ENCODE data around the gene PHACTR4.
"Not testable (repeated sequence)": the region's sequence is repeated elsewhere in the genome, so short reads cannot be mapped to it uniquely, and the experiment has no call there.

The PHACTR4 gene

DNA sequence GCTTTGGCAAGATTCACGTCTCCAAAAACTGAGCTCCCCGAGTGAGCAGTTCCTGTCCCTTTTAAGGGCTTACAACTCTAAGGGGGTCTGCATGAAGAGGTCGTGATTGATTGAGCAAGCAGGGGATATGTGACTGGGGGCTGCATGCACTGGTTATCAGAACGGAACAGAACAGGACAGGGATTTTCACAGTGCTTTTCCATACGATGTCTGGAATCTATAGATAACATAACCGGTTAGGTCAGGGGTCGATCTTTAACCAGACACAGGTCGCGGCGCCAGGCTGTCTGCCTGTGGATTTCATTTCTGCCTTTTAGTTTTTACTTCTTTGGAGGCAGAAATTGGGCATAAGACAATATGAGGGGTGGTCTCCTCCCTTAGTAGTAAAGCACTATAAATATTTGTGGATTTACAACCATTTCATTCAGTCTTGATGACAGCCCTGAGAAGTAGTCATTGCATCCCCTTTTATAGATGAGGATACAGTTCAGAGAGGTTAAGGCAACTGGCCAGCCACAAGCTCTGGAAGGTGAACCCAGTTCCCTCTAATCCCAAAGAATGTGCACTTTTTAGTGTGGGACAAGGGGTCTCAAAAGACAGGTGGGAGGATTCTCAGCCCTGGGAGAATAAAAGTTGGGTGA is 155.6 kb downstream of the PHACTR4 start:
- not testable (repeated sequence) for DNase-seq (ENCODE audit: low spot score)

DNA sequence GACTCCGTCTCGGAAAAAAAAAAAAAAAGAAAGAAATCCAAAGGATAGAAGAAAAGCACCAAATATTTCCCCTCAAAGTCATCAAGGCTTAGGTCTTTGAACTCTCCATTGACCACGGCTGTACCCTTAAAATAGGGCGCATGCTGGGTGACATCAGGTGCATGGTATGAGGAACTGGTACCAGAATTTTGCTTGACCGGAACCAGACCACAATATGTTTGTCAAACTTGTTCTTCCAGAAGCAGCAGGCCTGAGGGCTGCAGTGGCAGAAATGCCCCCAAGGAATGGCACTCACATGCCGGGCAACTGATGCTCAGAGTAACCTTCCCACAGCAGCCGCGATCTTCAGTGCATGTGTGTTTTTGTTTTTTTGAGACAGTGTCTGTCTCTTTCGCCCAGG is 157.3 kb downstream of the PHACTR4 start:
- DNase-seq (ENCODE audit: low spot score) = no peak

DNA sequence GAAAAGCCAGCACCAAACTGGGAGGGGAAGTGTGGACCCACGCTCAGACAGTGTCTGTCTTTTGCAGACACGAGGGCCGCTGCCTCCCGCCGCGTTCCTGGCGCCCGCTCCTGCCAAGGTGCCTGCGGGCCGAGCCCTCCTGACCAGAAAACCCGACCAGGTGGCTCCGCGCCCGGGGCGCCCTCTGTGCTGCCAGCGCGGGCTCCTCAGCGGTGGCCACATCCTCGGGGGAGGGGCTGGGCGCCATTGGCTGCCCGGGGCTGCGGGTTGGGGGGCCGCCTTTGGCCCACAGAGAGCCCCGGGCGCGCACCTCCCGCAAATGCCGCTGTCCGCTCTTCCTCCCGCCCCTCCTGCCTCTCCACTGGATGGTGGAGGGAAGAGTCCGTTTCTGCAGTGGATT is 160.9 kb downstream of the PHACTR4 start:
- no peak for DNase-seq (ENCODE audit: low spot score)

DNA sequence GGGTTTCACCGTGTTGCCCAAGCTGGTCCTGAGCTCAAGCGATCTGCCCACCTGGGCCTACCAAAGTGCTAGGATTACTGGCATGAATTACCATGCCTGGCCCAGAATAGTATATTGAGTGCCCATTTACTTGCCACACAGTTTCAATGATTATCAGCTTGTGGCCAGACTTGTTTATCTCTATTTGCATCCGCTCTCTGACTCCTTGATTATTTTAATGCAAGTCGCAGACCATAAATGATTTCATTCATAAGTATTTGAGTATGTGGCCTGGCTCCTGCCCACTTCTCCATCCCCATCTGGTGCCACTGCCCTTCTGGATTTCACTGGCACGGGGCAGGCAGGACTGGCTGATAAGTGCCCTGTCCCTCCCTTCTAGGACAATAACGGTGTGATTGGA is 165.1 kb downstream of the PHACTR4 start:
- no peak for DNase-seq (ENCODE audit: low spot score)

DNA sequence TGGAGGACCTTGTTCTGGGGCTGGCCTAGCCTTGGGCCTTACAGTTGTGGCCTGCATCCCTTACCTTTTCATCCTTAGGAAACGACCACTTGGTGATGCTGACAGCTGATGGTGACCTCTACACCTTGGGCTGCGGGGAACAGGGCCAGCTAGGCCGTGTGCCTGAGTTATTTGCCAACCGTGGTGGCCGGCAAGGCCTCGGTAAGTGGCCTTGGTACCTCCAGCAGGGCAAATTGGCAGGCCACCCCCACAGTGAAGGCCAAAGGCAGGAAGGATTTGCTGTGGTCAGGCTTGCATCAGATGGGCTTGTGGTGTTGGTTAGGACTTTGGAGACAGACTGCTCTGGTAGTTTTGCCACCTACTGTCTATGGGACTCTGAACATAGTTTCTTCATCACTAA is 165.6 kb downstream of the PHACTR4 start:
- no peak for DNase-seq (ENCODE audit: low spot score)

DNA sequence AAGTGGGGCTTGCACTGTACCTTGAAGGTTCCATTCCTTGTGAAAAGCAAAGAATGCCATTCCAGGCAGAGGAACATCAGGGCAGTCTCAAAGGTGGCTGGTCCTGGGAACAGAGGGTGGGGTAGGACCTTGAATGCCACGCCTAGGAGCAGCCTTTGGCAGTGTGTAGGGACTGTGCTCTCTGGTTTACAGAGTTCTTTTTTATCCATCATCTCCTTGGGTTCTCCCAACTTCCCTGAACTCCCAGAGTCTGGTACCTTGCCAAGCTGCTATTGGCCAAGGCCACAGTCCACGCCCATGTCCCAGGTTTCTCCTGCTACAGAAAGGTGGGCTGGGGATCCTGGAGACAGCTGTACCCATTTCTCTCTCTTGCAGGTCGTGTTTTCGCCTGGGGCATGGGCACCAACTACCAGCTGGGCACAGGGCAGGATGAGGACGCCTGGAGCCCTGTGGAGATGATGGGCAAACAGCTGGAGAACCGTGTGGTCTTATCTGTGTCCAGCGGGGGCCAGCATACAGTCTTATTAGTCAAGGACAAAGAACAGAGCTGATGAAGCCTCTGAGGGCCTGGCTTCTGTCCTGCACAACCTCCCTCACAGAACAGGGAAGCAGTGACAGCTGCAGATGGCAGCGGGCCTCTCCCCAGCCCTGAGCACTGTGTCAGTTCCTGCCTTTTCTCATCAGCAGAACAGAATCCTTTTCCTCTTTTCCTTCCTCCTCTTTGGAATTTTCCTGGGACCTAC is 168.1 kb downstream of the PHACTR4 start:
- no peak for DNase-seq (ENCODE audit: low spot score)

DNA sequence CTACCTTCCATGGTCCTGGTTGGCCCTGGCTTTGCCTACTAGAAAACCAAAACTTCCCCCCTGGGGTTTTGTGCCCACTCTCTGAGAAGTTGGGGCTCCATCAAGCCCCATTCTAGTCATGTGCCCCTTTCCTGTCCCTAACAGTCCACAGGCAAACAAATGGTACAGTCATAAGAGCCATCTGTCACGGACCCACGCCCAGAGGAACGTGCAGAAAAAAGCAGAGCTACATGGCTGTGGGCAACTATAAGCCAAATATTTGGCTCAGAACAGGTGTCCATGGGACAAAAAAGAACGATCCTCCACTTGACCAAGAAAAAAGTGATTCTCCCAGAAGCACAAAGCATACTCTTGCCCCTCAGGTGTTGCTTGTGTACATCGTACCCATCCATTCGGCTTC is 168.7 kb downstream of the PHACTR4 start:
- DNase-seq (ENCODE audit: low spot score) = no peak

DNA sequence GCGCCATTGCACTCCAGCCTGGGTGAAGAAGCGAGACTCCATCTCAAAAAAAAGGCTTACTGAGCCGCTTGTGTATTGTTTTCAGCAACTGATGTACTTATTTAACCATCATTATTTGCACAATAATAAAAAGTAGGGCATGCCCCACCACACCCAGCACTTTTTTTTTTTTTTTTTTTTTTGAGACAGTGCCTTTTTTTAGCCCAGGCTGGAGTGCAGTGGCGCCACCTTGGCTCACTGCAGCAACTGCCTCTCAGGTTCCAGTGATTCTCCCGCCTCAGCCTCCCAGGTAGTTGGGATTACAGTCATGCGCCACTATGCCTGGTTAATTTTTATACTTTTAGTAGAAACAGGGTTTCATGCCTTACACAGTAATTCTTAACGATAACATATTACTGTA is 171.1 kb downstream of the PHACTR4 start:
- no peak for DNase-seq (ENCODE audit: low spot score)

DNA sequence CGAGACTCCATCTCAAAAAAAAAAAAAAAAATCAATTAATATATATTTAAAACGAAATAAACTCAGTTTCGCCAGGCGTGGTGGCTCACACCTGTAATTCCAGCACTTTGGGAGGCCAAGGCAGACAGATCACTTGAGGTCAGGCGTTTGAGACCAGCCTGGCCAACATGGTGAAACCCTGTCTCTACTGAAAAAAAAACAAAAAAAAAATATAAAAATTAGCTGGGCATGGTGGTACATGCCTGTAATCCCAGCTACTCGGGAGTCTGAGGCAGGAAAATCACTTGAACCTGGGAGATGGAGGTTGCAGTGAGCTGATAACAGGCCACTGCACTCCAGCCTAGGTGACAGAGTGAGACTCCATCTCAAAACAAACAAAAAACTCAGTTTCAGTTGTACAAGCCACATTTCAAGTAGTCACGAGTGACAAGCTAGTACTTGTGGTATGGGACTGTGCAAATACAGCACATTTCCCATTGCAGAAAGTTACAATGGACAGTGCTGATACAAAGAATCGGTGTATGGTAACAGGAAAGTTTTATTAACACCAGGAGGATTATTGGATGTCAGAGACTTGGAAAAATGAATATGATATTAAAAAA is 172.0 kb downstream of the PHACTR4 start:
- not testable (repeated sequence) for DNase-seq (ENCODE audit: low spot score)

DNA sequence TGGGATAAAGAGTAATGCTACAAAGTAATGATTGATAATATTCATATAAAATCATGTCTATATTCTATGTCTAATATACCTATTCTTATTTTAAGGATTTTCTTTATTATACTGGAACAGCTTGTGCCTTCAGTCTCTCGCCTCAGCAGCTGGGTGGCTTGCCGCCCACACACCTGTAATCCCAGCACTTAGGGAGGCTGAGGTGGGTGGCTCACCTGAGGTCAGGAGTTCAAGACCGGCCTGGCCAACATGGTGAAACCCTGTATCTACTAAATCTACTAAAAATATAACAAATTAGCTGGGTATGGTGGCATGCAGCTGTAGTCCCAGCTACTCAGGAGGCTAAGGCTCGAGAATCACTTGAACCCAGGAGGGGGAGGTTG is 175.7 kb downstream of the PHACTR4 start:
- DNase-seq (ENCODE audit: low spot score) = no peak

DNA sequence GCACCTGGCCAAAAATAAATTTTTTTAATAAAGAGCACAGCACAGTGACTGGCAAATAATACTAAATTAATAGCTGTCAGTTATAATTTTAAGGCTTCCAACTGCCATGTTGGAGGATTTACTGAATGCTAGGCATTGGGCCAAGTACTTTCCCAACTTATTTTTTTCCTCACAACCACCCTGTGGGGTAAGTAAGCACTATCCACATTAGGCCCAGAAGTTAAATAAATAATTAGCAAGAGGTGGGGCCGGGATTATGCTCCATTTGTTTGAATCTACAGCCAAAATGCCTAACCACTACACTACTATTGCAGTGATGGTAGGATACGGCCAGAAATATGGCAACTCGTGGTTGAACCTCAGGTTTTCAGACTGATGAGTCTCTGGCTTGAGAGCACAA is 178.8 kb downstream of the PHACTR4 start:
- DNase-seq (ENCODE audit: low spot score) = no peak
